HFFc6 (cell line): ENCODE measurements around the gene KRT38. TPM values are rescaled to one million over a fixed set of nuclear protein-coding genes. Genes with fewer than 3 reads are reported as not detected.

Experiments used
- DNase-seq: peaks from one replicate; pipeline ENCODE4 v3.0.0-alpha.2; 2018
- H3K27ac Mint-ChIP-seq: 2 replicates; pipeline ENCODE4 v1.8.0; 2020; ENCODE audit warnings: mild to moderate bottlenecking, mixed read lengths
- H3K27me3 Mint-ChIP-seq: 2 replicates; pipeline ENCODE4 v1.8.0; 2021; ENCODE audit warnings: mild to moderate bottlenecking, moderate library complexity, mixed read lengths; ENCODE audit not compliant: insufficient read depth
- H3K36me3 Mint-ChIP-seq: 2 replicates; pipeline ENCODE4 v1.8.0; 2021; ENCODE audit warnings: low read depth, mixed read lengths
- H3K4me1 Mint-ChIP-seq: 2 replicates; pipeline ENCODE4 v1.8.0; 2020; ENCODE audit warnings: low read depth, mixed read lengths
- H3K4me3 Mint-ChIP-seq: 2 replicates; pipeline ENCODE4 v1.8.0; 2020; ENCODE audit warnings: mild to moderate bottlenecking, moderate library complexity, mixed read lengths
- H3K9me3 Mint-ChIP-seq: 2 replicates; pipeline ENCODE4 v1.8.0; 2020; ENCODE audit warnings: mild to moderate bottlenecking, mixed read lengths
- CTCF ChIP-seq: fragments of 200-600 bp; sonication (generic); IDR thresholded peaks from 2 replicates; pipeline ENCODE4 v1.5.0; 2021; ENCODE audit warnings: antibody characterized with exemption, mild to moderate bottlenecking
- total RNA-seq, 6 experiments: library from RNA; stranded (reverse); fragmentation: NEBNext Ultra II Directional; extraction: Animal tissue kit (Norgen Biotek cat#: 25700); gene quantifications; 2 replicates in 1 of 6; 3 replicates in 5 of 6; pipeline ENCODE4 v1.2.3, GENCODE V29; 2021

The KRT38 gene
- total RNA-seq, 6 experiments from 2014 or later = 0.25 to 0.62 (median 0.43) TPM

DNA sequence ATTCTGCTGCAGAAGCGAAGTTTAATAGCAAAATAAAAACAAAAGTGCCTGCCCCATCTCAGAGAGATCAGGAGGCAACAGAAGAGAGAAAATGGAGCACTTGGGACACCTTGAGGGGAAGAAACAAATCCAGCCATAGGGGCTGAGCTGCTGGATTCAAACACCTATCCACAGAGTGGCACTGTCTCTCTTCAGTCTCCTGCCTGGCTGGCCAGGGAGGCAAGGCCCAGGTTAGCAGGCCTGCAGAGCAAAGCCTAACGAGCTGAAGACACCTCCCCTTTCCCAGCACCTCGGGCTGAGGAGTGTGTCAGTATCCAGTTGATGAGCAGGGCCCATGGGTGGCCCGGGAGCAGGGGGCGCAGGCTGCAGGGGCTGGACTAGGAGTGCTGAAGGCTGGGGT is 34.6 kb downstream of the KRT38 start:
- no peak; the same call in 1 of the 2 replicates for TF ChIP-seq CTCF
- no peak overlapping the region for H3K4me3 Mint-ChIP-seq
- H3K4me1 Mint-ChIP-seq = peaks cover 51% of the 10 kb centered on the region
- H3K9me3 Mint-ChIP-seq = no peaks in the 10 kb centered on the region
- peak; percentile 17 for DNase-seq
- H3K27ac Mint-ChIP-seq = no peak overlapping the region
- H3K27me3 Mint-ChIP-seq = no peaks in the 10 kb centered on the region; the same call in 1 of the 2 replicates
- H3K36me3 Mint-ChIP-seq = no peaks in the 10 kb centered on the region

DNA sequence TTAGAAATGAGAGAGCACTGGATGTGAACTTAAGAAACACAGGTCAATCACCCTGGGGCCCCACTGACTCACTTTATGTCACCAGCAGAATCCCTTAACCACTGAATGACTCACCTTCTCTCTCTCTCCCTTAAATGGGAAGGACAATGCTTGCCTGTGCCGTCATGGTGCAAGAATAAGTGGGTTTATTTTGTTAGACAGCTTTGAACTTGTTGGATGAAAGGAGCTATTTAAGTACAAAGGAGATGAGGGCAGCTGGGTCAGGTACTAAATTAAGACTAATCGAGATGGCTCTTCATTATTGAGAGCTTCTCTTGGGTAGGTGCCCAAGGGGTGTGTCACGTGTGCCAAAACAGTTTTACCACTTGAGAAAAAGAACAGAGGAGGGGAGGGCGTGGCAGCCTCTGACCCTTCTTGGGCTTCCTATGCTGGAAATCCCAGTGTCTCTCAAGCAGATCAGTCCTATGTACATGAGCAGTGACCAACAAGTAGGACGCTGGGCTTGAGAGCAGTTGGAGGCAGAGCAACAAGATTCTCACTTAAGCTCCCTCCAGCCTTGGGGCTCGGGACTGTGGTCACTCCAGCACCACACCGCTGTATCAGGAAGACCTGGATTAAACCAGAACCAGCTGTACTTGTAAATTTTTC is 36.6 kb downstream of the KRT38 start:
- Mint-ChIP-seq H3K9me3 (no peaks in the 10 kb centered on the region), H3K4me1 (peaks cover 71% of the 10 kb centered on the region), H3K4me3 (peak overlapping the region; percentile 56), H3K27ac (peak overlapping the region; percentile 95), H3K27me3 (peaks cover 3% of the 10 kb centered on the region; the same call in 1 of the 2 replicates), H3K36me3 (no peaks in the 10 kb centered on the region)
- DNase-seq = peak; percentile 97
- no peak for TF ChIP-seq CTCF

DNA sequence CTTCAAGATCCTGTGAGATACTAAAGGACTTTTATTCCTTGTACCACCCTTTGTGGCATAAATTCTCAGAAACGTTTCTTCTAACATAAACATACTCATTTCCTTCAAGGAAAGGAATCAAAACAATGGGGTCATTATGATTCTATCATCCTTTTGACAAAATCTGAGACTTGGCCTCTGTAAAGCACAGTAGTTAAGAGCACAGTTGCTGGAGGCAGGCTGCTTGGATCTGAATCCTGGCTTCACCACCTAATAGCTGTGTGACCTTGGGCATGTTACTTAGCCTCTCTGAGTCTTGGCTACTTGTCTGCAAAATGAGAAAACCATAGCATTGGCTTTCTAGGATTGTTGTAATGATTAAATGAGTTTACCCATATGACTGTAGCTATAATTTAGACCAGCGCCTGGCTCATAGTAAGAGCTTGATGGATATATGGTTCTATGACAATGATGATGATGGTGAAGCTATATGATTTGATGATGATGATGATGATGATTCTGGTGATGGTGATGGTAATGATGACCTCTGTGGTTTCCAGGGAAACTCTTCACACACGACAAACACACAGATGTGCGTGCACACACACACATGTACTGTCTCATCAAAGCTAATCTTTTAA is 37.3 kb downstream of the KRT38 start:
- Mint-ChIP-seq H3K4me1 (peaks cover 71% of the 10 kb centered on the region), H3K27me3 (peaks cover 3% of the 10 kb centered on the region; the same call in 1 of the 2 replicates), H3K27ac (peak overlapping the region; percentile 95), H3K4me3 (peak overlapping the region; percentile 56; the same call in 1 of the 2 replicates), H3K36me3 (no peaks in the 10 kb centered on the region), H3K9me3 (no peaks in the 10 kb centered on the region)
- TF ChIP-seq CTCF = no peak
- DNase-seq = peak; percentile 8

- H3K36me3 Mint-ChIP-seq = no peaks in the 10 kb centered on the region
- H3K27ac Mint-ChIP-seq = peak overlapping the region; percentile 95
- H3K9me3 Mint-ChIP-seq = no peaks in the 10 kb centered on the region
- H3K4me1 Mint-ChIP-seq = peaks cover 71% of the 10 kb centered on the region
- no peak for TF ChIP-seq CTCF
- H3K4me3 Mint-ChIP-seq = peak overlapping the region; percentile 7; the same call in 1 of the 2 replicates
- peak; percentile 38 for DNase-seq
- H3K27me3 Mint-ChIP-seq = peaks cover 3% of the 10 kb centered on the region; the same call in 1 of the 2 replicates
Measured at GRCh38 chr17:41402161-41402560, 38.6 kb downstream of the KRT38 start.

DNA sequence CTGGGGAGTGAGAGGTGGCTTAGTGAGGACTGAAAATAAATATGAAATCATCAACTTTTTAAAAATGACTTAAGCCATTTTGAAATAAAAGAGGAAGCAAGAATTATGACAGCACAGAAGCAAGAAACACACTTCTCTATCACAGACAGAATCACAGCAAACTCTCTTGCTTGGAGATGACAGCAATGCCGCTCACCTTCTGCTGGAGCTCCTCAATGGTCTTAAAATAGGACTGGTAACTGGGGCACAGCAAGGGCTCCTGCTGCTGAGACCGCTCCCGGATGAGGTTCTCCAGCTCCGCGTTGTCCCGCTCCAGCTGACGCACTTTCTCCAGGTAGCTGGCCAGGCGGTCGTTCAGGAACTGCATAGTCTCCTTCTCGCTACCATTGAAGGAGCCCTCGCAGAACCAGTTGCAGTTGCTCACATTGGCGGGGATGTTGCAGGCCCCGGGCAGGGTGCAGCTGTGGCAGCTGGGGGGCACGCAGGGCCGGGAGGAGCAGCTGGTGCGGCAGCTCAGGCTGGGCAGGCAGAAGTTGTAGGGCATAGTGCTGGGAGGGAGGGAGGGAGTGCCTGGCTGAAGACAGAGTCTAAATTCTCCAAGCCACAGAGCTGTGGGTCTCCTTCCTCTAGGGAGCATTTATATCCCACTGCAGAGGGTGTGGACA is 43.7 kb downstream of the KRT38 start, which contains the start of gene KRT31:
KRT31 (minus strand) TSS at position 613 of the 665 bp plus-strand sequence; CDS start at position 544, 69 bp downstream.
- peaks cover 3% of the 10 kb centered on the region for H3K27me3 Mint-ChIP-seq
- no peak for TF ChIP-seq CTCF
- H3K36me3 Mint-ChIP-seq = no peaks in the 10 kb centered on the region
- no peak within 1 kb of the TSS for H3K4me3 Mint-ChIP-seq
- no peaks in the 10 kb centered on the region for H3K9me3 Mint-ChIP-seq
- peaks cover 48% of the 10 kb centered on the region for H3K4me1 Mint-ChIP-seq
- DNase-seq = no peak
- no peak within 1 kb of the TSS for H3K27ac Mint-ChIP-seq
